NCI-H82 treated with DMSO at 0.1 percent for 48 hours (cell line): ENCODE data around the gene EVI2B.
"Not testable (repeated sequence)": the region's sequence is repeated elsewhere in the genome, so short reads cannot be mapped to it uniquely, and the experiment has no call there.

Experiments
- DNase-seq: peaks from one replicate; lab custom pipeline; 2025; ENCODE audit not compliant: unreplicated experiment; lab: John Stamatoyannopoulos, UW

The EVI2B gene, protein sequence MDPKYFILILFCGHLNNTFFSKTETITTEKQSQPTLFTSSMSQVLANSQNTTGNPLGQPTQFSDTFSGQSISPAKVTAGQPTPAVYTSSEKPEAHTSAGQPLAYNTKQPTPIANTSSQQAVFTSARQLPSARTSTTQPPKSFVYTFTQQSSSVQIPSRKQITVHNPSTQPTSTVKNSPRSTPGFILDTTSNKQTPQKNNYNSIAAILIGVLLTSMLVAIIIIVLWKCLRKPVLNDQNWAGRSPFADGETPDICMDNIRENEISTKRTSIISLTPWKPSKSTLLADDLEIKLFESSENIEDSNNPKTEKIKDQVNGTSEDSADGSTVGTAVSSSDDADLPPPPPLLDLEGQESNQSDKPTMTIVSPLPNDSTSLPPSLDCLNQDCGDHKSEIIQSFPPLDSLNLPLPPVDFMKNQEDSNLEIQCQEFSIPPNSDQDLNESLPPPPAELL

DNA sequence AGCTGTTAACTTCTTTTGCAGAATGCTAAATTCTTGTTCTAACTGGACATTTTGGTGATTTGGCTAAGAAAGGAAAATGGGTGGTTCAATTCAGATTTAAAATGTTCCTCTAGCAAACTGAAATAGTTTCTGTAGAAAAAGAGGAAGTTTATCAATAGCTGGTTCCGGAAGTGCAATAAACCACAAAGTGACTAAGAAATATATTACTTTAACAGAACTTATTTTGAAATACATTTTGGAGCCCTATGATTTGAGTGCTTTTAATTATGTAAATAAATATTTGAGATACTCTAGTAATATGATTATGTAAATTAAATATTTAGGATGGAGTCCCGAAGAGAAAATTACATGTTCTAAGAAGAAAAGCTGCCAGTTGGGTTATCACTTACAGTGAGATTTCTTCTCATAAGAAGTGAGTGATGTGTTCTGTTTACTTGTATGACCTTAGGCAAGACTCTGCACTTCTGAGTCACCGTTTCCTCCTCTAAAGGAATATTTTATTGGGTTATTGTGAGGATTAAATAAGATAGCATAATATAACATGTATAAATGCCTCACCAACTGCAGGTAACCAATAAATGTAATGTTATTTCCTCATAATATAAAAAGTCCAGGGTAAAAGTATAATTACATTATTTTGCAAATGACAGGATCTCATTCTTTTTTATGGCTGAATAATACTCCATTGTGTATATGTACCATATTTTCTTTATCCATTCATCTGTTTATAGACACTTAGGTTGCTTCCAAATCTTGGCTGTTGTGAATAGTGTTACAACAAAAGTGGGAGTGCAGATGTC, at the start of gene EVI2B:
TSS of gene EVI2B (minus strand) at position 73 of the 800 bp plus-strand sequence. CDS start 8,445 bp downstream, outside the sequence.
- no peak for DNase-seq

DNA sequence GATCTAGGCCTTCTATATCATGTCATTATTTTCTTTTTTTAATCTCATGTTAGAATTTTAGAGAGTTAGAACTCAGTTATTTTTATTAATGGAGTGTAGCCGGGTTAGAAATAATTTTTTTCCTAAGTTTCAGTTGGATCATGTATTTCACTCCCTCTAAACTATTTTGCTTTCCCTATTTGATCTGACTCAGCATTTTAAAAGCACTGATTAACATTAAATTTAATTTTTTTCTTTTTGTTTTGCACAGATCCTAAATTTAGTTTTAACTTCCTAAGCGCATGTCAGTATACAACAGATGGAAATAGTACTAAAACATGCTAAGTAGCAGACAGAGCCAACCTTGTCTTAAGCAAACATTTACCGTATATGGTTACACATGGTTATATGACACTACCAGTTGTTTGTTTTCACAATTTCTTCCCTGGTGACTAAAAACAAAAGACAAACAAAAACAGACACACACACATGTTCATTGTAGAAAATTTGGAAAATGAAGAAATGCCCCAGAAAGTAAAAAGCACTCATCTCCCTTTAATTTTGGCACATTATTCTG, 44.1 kb upstream of the EVI2B start:
- no peak for DNase-seq

DNA sequence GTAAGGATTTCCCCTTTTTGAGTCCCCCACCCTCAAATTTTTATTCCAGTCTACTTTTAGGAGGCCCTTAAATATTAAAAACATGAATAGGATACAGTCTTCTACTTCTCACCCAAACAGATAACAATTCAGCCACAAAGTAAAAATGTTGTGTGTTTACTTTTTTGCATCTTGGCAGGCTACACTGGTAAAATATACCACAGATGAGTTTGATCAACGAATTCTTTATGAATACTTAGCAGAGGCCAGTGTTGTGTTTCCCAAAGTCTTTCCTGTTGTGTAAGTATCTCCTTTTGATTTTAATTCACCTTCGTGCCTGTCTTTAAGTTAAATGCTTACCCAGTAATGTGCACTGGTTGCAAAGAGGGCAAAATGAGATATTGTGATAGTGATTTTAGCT, 43.2 kb upstream of the EVI2B start:
- DNase-seq, result no peak

DNA sequence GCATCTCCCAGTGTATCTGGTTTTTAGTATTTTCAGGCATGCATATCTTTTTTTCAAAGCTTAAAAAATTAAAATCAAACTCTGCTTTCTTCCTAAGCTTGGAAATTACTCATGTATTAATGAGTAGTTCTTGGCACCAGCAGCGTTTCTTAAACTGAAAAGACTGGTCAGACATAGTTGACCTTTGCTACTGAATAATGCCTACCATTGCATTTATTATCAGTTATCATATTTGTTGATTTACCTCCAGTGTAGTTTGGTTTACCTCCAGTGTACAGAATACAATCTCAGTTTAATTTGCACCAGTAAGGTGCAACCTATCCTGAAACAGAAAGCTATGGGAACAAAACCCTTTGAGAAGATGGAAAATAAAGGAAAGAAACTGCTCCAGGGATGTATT, 42.1 kb upstream of the EVI2B start:
- DNase-seq, result no peak

DNA sequence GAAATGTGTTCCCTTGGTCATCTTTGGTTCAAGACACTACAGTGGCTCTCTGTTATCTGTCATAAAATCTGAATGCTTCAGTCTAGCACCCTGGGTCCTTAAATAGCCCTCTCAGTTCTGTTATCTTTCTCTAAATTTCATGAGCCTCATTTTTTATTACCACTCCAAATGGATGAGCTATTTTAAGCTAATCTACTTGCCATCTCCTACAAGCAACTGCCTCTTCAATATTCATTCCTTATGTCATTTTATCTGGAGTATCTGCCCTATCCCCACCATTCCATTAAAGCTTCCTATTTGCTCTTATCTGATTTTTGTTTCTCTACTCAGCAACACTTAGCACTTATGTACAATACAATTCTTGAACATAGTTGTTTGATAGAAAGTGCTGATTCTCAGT, 35.6 kb upstream of the EVI2B start:
- DNase-seq, result no peak

DNA sequence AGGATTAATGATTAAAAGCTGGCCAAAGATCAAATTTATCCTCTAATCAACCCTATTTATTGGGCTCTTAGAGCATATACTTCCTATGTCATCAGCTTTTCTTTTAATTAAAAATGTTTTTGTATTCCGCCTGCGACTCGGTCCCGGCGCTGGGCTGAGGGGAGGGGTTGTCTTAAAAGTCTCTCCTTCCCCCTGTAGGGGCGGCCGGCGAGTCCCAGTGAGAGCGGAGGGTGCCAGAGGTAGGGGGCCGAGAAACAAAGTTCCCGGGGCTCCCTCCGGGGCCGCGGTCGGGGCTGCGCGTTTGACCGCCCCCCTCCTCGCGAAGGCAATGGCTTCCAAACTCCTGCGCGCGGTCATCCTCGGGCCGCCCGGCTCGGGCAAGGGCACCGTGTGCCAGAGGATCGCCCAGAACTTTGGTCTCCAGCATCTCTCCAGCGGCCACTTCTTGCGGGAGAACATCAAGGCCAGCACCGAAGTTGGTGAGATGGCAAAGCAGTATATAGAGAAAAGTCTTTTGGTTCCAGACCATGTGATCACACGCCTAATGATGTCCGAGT, 31.4 kb upstream of the EVI2B start:
- not testable (repeated sequence) for DNase-seq

DNA sequence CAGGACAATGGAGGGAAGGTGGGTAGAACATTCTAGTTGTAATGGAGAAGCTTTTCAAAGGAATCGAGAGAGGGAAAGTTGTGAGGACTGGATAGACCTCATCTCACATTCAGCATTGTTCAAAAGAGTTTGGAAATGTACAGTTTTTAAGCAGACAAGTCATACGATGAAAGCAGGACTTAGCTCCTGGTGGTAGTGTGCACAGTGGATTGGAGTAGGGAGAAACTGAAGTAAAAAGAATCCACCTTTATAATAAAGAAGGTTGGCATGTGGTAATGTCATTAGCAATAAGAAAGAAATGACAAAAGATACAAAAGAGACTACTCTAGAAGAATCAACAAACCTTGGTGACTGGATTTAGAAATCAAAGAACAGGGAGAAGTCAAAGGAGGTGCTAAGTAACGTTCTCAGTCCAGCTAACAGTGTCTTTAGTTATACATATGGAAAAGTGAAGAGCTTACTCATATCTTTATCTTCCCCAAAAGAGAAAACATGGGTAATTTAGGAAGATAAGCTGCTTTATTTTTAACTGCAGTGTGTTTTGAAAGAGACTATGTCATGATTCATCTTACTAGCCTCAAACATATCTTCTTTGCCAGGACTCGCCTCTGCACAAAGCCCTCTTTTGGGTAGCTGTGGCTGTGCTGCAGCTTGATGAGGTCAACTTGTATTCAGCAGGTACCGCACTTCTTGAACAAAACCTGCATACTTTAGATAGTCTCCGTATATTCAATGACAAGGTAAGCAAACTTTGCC, 26.2 kb upstream of the EVI2B start:
- DNase-seq, result no peak

DNA sequence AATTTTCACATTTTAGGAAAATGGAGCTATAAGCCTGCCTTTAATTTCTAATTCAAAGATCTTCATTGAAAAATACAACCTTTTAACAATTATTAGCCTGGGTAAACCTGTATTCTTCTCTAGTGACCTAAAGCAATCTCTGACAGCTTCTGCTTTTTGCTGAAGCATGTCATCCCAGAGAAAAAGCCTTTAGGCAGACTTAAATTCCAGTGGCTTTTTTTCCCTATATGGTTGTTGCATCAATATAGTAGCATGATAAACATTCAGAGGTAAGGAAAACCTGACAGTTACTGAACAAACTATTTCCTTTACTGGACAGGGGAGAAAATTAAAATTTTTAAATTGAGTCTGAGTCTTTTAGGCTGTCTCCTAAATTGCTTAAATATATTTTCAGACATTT, 15.4 kb upstream of the EVI2B start:
- no peak for DNase-seq

DNA sequence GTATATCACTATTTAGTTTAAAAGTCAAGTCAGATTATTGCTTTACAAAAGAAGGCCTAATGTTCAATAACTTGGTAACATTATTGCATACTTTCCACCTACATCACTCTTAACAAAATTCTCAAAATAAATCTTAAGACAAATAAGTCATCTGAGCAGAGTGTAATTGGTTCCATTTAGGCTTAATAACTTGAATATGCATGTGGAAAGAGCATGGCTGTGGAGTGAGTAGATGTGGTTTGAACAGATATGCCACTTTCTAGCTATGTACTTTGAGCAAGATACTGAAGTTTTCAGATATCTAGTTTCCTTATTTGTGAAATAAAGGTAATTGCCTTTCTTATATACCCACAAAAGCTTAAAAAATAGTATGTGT, 14.3 kb upstream of the EVI2B start:
- DNase-seq, result no peak

DNA sequence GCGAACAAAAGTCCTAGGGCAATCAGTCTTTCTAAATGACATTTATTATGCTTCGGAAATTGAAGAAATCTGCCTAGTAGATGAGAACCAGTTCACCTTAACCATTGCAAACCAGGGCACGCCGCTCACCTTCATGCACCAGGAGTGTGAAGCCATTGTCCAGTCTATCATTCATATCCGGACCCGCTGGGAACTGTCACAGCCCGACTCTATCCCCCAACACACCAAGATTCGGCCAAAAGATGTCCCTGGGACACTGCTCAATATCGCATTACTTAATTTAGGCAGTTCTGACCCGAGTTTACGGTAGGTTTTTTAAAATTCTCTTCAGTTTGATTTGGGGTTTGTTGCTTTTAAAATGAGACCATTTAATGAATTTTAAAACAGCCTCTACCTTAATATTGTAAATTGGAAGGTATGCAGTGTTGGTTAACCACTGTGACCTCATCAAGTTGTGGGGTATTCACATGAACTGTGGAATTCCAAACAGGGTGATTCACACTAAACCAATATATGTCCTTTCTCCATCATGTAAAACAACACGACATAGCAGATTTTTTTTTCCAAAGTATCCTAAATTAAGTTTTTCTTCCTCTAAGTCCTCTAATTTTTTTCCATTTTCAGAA, 13.8 kb upstream of the EVI2B start:
- no peak for DNase-seq

DNA sequence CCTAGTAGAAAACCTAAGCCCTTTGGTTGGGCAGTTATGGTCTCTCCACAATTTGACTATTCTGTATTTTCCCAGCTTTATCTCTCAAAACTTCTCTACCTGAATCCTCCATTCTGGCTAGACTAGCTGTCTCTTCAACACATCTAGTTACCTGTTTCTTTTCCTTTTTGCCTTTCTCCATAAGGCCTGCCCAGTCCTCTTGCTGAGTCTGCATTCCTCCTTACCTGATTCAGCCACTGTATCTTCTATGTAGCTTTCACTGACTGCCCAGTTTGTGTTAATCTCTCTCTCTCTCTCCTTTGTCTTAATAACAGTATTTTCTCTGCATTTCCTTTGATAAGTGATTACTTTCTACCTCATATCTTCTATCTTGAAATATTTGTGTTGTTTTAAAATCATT, 9.7 kb upstream of the EVI2B start:
- no peak for DNase-seq

DNA sequence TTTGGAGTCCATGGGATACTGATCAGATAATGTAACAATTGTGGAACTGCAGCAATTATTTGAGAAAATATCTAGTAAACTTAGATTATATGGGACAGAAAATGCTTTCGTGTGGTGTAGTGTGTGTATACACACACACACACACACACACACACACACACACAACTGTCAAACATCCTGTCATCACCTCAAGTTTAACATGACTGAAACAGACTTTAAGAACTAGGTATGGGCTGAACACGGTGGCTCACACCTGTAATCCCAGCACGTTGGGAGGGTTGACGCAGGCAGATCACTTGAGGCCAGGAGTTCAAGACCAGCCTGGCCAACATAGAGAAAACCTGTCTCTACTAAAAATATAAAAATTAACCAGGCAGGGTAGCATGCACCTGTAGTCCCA, 8.1 kb upstream of the EVI2B start:
- no peak for DNase-seq

DNA sequence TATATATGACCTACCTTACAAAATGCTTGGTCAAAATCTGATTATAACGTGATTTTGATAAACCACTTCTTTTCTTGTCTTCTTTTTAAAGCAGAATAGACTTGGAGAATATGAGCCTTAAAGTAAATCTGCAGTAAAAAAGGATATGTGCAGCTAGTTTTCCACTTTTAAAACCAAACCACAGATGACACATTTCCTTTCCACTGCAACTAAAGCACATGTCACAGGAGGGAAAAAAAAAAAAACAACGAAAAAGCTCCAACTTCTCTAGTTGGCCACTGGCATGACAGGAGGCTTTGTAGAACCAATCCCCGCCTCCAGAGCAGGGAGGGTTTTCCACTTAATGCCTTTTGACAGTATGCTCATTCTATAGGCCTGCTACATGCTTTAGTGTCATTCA, 7.6 kb upstream of the EVI2B start, which contains the start of gene EVI2A:
TSS of gene EVI2A (minus strand) at position 142 of the 400 bp plus-strand sequence. CDS start 2,609 bp downstream, outside the sequence.
- no peak for DNase-seq

DNA sequence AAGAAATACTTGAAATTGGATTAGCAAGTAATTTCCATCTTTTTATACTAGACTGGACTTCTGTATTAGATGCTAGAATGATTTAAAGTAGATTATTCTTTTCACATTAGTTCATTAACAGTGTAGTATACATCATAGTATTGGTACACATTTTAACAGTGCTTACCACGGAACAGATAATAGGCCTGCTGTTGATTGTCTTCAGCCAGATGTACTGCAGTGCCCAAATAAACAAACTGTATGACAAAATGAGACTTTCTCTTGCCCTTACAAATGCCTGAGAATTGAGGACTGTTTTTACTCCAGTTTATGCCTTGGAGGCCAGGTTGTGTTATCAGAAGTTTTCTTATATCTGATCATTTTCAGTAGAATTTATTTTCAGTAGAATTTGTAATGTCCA, 6.9 kb upstream of the EVI2B start:
- DNase-seq, result no peak

DNA sequence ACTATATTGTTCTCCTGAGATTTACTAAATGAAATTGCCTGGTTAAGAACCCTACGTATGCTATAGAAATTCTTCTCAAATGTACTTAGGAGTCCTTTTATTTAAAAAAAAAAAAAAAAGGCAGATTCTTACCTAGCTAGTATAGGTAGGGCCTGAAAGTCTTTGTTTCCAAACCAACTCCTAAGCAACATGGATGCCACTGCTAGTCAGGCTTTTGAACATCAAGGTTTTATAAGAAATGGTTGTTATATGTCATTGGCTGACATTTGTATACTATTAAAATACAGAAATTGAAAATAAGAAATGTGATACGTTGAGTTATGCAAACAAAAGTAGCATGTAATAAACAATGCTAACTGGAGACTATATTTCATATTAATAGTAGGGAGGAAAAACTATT, 6.4 kb upstream of the EVI2B start:
- DNase-seq, result no peak

DNA sequence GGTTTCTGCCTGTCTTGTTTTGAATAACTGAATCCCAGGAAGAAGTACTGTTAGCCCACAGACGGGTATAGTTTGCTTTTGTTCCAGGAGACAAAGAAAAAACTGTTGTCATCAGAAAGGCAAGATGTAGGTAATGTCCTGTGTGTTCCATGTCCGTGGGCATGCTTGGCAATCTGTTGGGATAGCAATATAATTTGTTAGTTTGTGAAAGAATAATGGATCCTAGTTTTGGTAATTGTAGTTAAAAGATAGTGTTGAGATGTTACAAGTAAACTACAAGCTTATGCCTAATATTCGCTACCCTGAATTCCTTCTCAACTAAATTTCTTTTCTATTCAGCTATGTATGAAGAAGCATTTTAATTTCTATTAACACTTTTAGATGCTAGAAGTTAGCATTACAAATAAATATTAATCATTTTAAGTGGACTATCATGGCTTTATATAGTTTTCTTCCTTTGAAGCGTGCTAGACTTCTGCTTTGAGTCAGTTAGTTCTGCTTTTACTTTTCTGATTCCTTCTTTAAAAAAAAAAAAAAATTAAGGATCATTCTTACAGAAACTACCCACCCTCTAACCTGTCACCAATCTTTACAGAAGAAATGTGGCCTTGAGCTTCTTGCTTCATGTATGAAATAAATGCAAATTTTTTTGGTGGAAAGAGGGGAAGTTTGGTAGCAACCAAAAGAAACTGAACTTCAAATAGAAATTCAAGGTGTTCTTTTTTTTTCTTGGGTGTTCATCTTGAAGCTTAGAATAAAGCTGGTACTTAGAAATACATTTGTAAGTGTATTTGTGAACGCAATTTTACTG, 5.2 kb upstream of the EVI2B start:
- no peak for DNase-seq

DNA sequence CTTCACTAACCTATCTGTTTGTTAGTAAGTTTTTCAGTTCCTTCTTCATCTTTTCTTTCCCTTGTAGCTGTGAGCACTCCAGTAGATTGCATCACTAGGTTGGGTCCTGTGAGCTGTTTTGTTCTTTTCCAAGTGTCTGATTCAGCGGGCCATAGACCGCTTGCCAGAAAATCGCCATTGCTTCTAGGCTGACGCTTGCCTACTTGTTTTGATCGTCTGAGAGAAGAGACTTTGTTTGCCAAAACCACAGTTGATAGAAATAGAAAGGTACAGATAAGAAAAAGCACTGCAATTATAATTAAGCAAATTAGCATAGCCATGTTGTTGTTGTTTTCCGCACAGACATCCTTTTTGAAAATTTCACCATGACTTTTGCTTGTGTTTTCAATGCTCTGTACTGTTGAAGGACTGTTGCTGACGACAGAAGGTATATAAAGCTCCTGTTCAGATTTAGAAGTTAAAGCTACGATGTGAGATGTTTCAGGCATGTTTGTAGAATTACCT, 4.5 kb upstream of the EVI2B start:
- no peak for DNase-seq

DNA sequence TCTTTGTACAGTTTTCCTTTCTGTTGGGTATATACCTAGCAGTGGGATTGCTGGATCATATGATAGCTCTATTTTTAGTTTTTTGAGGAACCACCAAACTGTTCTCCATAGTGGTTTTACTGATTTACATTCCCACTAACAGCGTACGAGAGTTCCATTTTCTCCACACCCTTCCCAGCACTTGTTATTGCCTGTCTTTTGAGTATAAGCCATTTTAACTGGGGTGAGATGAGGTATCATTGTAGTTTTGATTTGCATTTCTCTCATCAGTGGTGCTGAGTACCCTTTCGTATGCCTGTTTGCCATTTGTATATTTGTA, 887 bp upstream of the EVI2B start:
- no peak for DNase-seq

DNA sequence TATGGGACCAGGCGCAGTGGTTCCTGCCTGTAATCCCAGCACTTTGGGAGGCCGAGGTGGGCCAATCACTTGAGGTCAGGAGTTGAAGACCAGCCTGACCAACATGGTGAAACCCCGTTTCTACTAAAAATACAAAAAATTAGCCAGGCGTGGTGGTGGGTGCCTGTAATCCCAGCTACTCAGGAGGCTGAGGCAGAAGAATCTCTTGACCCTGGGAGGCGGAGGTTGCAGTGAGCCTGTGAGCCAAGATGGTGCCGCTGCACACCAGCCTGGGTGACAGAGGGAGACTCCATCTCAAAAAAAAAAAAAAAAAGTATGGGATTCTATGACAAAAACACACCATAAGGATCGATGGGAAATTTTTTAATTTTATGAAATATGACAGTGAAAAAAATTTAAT, 1.6 kb downstream of the EVI2B start:
- not testable (repeated sequence) for DNase-seq

DNA sequence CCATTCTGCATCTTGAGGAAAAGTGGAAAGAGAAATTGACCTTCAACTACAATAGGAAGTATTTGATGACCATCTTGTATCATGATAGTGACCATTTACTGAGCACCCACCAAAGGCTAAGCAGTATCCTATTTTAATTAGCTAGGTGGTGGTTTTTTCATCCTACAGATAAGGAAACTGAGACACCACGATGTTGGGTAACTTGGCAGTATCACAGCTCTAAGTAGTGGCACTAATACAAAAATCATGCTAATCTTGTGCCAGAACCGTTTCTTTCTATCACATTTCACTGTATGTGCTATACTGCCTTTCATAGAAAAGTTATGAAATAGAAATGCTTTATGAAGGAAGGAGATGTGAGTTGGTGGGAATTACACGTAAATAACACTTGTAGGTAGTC, 2.3 kb downstream of the EVI2B start:
- no peak for DNase-seq
